K562 (cell line): ENCODE results near the gene MGAT1. TPM values are rescaled to one million over a fixed set of nuclear protein-coding genes. Genes with fewer than 3 reads are reported as not detected.

Experiments used
- E2F5 ChIP-seq: sonication (generic); formaldehyde crosslinking; IDR thresholded peaks from 2 replicates; pipeline ENCODE4 v1.8.0; 2022; ENCODE audit warnings: mild to moderate bottlenecking, missing genetic modification reagents
- ELF1 ChIP-seq: fragments of 200-800 bp; sonication (Bioruptor generic); IDR thresholded peaks from 2 replicates; pipeline ENCODE4 v1.6.1; 2016; ENCODE audit warnings: missing genetic modification characterization, missing compliant biosample characterization
- GABPA ChIP-seq: fragments of 200-800 bp; sonication (Bioruptor generic); conservative IDR thresholded peaks from 2 replicates; pipeline ENCODE4 v1.6.1; 2016; ENCODE audit warnings: low read depth, missing genetic modification characterization, missing compliant biosample characterization
- GTF2B ChIP-seq: IDR thresholded peaks from 2 replicates; pipeline ENCODE4 v1.6.1; 2011; ENCODE audit not compliant: insufficient read length; ENCODE audit errors: extremely low read depth
- L3MBTL2 ChIP-seq: fragments of 450-650 bp; IDR thresholded peaks from 2 replicates; pipeline ENCODE4 v1.6.1; 2016; ENCODE audit warnings: mild to moderate bottlenecking, moderate library complexity
- MTA3 ChIP-seq: fragments of 450-650 bp; formaldehyde crosslinking; IDR thresholded peaks from 2 replicates; pipeline ENCODE4 v1.6.1; 2017; ENCODE audit warnings: mild to moderate bottlenecking, borderline replicate concordance
- NCOA4 ChIP-seq: fragments of 450-650 bp; IDR thresholded peaks from 2 replicates; pipeline ENCODE4 v1.6.1; 2018; ENCODE audit warnings: mild to moderate bottlenecking; ENCODE audit not compliant: partially characterized antibody
- TCF7 ChIP-seq: sonication (generic); IDR thresholded peaks from 2 replicates; pipeline ENCODE4 v1.6.1; 2016; ENCODE audit warnings: antibody characterized with exemption, borderline replicate concordance
- ZBED1 ChIP-seq: IDR thresholded peaks from 2 replicates; pipeline ENCODE4 v1.6.1; 2014
- ZC3H11A ChIP-seq: IDR thresholded peaks from 2 replicates; pipeline ENCODE4 v1.6.1; 2012; ENCODE audit warnings: low read depth, low read length, improper control_type of control experiment
- ZNF197 ChIP-seq: fragments of 200-800 bp; sonication (Bioruptor generic); IDR thresholded peaks from 2 replicates; pipeline ENCODE4 v1.6.1; 2016; ENCODE audit warnings: low read depth, missing genetic modification characterization, missing compliant biosample characterization
- ZNF75A ChIP-seq: fragments of 450-650 bp; formaldehyde crosslinking; IDR thresholded peaks from 2 replicates; pipeline ENCODE4 v1.4.0; 2020; ENCODE audit warnings: mild to moderate bottlenecking
- polyA plus RNA-seq, 8 experiments: library from polyadenylated mRNA; depleted of rRNA in 4 of 8; stranded (reverse) in 5 of 8; unstranded in 3 of 8; fragments of >200 nt; fragmentation: Nextera tagmentation in 2 of 8; fragmentation: Illumina TruSeq in 1 of 8; extraction: Ambion mirVana in 2 of 8; extraction: Trizol in 1 of 8; gene quantifications; 2 replicates each; pipeline versions ENCODE4 v1.2.1 to v1.2.3, GENCODE V29; 2011 to 2014; ENCODE audit warnings: inconsistent platforms in 1 of 8, missing spikeins in 1 of 8
- total RNA-seq, 7 experiments: library from RNA; depleted of rRNA in 6 of 7; stranded (reverse); fragments of >200 nt in 6 of 7; fragmentation: Illumina TruSeq in 2 of 7; extraction: Trizol in 2 of 7; gene quantifications; 2 replicates each; pipeline versions ENCODE4 v1.2.1 to v1.2.3, GENCODE V29; 2011 to 2021; ENCODE audit warnings: low replicate concordance in 1 of 7
- TF ChIP-seq, protein P1 (sequence below): fragments of 450-650 bp; IDR thresholded peaks from 2 replicates; pipeline ENCODE4 v1.6.1; 2016; ENCODE audit warnings: low read depth
- TF ChIP-seq, protein P2 (sequence below): fragments of 250-450 bp; sonication (Bioruptor Pico); IDR thresholded peaks from 2 replicates; pipeline ENCODE4 v1.9.0; 2021; ENCODE audit warnings: mild to moderate bottlenecking, inconsistent platforms

The MGAT1 gene
- total and polyA plus RNA-seq, 9 of the 15 experiments (the other 6 are each of a cell fraction or from before 2014, with no cell fraction given), result 3.9 to 82.7 (median 44.5) TPM

GRCh38 chr5:180831139-180832093, 28.8 kb upstream of the MGAT1 start (continued):
- TF ChIP-seq, protein P1, sequence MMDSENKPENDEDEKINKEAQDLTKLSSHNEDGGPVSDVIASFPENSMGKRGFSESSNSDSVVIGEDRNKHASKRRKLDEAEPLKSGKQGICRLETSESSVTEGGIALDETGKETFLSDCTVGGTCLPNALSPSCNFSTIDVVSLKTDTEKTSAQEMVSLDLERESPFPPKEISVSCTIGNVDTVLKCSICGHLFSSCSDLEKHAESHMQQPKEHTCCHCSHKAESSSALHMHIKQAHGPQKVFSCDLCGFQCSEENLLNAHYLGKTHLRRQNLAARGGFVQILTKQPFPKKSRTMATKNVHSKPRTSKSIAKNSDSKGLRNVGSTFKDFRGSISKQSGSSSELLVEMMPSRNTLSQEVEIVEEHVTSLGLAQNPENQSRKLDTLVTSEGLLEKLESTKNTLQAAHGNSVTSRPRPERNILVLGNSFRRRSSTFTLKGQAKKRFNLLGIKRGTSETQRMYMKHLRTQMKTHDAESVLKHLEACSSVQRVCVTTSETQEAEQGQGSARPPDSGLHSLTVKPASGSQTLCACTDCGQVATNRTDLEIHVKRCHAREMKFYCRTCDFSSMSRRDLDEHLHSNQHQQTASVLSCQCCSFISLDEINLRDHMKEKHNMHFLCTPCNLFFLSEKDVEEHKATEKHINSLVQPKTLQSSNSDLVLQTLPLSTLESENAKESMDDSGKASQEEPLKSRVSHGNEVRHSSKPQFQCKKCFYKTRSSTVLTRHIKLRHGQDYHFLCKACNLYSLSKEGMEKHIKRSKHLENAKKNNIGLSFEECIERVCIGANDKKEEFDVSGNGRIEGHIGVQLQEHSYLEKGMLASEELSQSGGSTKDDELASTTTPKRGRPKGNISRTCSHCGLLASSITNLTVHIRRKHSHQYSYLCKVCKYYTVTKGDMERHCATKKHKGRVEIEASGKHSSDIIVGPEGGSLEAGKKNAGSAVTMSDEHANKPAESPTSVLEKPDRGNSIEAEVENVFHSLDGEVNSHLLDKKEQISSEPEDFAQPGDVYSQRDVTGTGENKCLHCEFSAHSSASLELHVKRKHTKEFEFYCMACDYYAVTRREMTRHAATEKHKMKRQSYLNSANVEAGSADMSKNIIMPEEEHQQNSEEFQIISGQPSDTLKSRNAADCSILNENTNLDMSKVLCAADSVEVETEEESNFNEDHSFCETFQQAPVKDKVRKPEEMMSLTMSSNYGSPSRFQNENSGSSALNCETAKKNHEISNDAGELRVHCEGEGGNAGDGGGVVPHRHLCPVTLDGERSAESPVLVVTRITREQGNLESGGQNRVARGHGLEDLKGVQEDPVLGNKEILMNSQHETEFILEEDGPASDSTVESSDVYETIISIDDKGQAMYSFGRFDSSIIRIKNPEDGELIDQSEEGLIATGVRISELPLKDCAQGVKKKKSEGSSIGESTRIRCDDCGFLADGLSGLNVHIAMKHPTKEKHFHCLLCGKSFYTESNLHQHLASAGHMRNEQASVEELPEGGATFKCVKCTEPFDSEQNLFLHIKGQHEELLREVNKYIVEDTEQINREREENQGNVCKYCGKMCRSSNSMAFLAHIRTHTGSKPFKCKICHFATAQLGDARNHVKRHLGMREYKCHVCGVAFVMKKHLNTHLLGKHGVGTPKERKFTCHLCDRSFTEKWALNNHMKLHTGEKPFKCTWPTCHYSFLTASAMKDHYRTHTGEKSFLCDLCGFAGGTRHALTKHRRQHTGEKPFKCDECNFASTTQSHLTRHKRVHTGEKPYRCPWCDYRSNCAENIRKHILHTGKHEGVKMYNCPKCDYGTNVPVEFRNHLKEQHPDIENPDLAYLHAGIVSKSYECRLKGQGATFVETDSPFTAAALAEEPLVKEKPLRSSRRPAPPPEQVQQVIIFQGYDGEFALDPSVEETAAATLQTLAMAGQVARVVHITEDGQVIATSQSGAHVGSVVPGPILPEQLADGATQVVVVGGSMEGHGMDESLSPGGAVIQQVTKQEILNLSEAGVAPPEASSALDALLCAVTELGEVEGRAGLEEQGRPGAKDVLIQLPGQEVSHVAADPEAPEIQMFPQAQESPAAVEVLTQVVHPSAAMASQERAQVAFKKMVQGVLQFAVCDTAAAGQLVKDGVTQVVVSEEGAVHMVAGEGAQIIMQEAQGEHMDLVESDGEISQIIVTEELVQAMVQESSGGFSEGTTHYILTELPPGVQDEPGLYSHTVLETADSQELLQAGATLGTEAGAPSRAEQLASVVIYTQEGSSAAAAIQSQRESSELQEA, result peak; percentile 89
- TF ChIP-seq GTF2B (no peak), MTA3 (peak; percentile 61; the same call in 1 of the 2 replicates), TCF7 (no peak), ZNF197 (no peak), ZNF75A (CRISPR knock-in tag) (no peak), ZBED1 (peak; percentile 56; the same call in 1 of the 2 replicates), ELF1 (peak; percentile 89), L3MBTL2 (peak; percentile 89), E2F5 (CRISPR knock-in tag) (0 out of 2 replicates have a peak, but pooled peaks have one; percentile 34), NCOA4 (no peak), ZC3H11A (no peak), GABPA (tag) (peak; percentile 82)
- TF ChIP-seq, protein P2, sequence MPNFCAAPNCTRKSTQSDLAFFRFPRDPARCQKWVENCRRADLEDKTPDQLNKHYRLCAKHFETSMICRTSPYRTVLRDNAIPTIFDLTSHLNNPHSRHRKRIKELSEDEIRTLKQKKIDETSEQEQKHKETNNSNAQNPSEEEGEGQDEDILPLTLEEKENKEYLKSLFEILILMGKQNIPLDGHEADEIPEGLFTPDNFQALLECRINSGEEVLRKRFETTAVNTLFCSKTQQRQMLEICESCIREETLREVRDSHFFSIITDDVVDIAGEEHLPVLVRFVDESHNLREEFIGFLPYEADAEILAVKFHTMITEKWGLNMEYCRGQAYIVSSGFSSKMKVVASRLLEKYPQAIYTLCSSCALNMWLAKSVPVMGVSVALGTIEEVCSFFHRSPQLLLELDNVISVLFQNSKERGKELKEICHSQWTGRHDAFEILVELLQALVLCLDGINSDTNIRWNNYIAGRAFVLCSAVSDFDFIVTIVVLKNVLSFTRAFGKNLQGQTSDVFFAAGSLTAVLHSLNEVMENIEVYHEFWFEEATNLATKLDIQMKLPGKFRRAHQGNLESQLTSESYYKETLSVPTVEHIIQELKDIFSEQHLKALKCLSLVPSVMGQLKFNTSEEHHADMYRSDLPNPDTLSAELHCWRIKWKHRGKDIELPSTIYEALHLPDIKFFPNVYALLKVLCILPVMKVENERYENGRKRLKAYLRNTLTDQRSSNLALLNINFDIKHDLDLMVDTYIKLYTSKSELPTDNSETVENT (CRISPR knock-in tag), result peak; percentile 21; the same call in 1 of the 2 replicates
